Sigmoid colon (tissue), 4 donors: Measurements from ENCODE around the gene PRKN.

Experiments
- CTCF ChIP-seq, 4 experiments: fragments of 450-650 bp in 3 of 4; fragments of 200-600 bp in 1 of 4; IDR thresholded peaks; one replicate each; pipeline ENCODE4 v1.5.1; 2016 to 2019; ENCODE audit warnings: antibody characterized with exemption in 4 of 4, mild to moderate bottlenecking in 3 of 4, moderate library complexity in 2 of 4
- EP300 ChIP-seq, 4 donors: sonication (generic); formaldehyde crosslinking; IDR thresholded peaks; one replicate each; pipeline ENCODE4 v1.6.1; 2017; ENCODE audit warnings: antibody characterized with exemption in 4 of 4
- POLR2A ChIP-seq, 2 donors: fragments of 450-650 bp; IDR thresholded peaks; one replicate each; pipeline ENCODE4 v1.6.1; 2016; ENCODE audit warnings: antibody characterized with exemption in 2 of 2, mild to moderate bottlenecking in 2 of 2, moderate library complexity in 2 of 2
- POLR2AphosphoS5 ChIP-seq, 4 donors: sonication (generic); formaldehyde crosslinking; IDR thresholded peaks; one replicate each; pipeline ENCODE4 v1.6.1; 2017; ENCODE audit warnings: antibody characterized with exemption in 4 of 4

DNA sequence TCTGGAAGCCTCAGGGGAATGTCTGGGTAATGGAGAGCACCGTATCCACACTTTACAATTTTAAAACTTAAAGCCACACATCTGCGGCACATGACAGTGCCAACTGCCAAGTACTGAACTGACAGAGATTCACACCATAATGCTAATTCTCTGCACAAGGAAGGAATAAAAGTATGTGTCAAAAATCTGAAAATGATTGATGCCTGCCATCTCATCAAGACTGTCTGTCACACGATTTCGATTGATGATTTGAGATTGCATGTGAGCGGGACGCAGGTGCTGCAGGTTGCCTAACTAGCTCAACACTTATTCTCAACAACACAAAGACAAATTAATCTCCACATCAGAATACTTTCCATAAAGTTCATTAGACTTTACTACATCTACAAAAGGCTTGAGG is 391.2 kb downstream of the PRKN start:
- TF ChIP-seq POLR2A (IDR thresholded peaks at IDR 0.05) (no peak), CTCF (IDR thresholded peaks at IDR 0.05) (no peak), EP300 (IDR thresholded peaks at IDR 0.05) (no peak), POLR2AphosphoS5 (IDR thresholded peaks at IDR 0.05) (no peak)
